Islet precursor cell (in vitro differentiated cells): ENCODE results near the gene EIF4B.
A peak's percentile ranks its signal among the peaks of the same experiment; 100 is the strongest.

Experiments
- DNase-seq: peaks from one replicate; pipeline ENCODE4 v3.0.0-alpha.2; 2018

The EIF4B gene

DNA sequence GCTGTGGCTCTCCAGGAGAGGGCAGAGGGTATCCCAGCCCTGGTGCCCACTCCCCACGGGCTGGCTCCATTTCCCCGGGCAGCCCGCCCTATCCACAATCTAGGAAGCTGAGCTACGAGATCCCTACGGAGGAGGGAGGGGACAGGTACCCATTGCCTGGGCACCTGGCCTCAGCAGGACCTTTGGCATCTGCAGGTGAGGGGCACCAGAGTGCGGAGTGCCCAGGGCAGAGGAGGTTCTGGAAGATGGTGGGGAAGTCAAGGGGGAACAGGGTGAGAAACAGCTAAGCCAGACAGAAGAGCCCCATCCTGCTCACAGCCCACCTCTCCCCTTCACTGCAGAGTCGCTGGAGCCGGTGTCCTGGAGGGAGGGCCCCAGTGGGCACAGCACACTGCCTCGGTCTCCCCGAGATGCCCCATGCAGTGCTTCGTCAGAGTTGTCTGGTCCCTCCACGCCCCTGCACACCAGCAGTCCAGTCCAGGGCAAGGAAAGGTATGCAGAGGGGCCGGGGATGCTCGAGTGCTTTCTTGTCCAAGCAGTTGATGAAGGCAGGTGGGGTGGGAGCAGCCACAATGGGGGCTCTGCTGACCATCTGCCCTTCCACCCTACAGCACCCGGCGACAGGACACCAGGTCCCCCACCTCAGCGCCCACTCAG, 53.9 kb downstream of the EIF4B start:
- DNase-seq, result no peak

DNA sequence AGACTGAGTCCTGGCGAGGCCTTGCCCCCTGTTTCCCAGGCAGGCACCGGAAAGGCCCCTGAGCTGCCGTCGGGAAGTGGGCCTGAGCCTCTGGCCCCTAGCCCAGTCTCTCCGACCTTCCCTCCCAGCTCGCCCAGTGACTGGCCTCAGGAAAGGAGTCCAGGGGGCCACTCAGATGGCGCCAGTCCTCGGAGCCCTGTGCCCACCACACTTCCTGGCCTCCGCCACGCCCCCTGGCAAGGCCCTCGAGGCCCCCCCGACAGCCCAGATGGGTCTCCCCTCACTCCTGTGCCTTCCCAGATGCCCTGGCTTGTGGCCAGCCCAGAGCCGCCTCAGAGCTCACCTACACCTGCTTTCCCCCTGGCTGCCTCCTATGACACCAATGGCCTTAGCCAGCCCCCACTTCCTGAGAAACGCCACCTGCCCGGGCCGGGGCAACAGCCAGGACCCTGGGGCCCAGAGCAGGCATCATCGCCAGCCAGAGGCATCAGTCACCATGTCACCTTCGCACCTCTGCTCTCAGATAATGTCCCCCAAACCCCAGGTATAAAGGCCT, 54.5 kb downstream of the EIF4B start:
- no peak for DNase-seq

DNA sequence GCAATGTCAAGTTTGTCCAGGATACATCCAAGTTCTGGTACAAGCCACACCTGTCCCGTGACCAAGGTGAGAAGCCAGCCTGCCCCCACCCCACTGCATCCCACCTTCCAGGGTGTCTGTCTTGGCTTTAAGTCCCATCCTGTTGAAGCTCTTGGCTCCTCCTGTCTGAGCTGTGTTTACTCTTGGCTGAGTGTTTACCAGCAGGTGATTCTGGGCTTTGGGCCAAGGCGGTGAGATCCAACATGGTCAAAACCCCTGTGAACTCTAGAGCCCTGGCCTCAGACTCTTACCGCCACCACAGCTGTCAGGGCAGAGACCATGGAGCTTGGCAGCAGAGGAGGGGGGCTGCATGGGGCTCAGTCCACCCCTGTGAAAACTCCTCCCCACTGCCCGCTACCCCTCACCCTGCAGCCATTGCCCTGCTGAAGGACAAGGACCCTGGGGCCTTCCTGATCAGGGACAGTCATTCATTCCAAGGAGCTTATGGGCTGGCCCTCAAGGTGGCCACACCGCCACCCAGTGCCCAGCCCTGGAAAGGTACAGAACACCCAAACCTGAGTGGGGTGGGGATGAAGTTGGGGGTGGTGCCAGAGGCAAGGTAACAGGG, 55.3 kb downstream of the EIF4B start:
- DNase-seq, result no peak

DNA sequence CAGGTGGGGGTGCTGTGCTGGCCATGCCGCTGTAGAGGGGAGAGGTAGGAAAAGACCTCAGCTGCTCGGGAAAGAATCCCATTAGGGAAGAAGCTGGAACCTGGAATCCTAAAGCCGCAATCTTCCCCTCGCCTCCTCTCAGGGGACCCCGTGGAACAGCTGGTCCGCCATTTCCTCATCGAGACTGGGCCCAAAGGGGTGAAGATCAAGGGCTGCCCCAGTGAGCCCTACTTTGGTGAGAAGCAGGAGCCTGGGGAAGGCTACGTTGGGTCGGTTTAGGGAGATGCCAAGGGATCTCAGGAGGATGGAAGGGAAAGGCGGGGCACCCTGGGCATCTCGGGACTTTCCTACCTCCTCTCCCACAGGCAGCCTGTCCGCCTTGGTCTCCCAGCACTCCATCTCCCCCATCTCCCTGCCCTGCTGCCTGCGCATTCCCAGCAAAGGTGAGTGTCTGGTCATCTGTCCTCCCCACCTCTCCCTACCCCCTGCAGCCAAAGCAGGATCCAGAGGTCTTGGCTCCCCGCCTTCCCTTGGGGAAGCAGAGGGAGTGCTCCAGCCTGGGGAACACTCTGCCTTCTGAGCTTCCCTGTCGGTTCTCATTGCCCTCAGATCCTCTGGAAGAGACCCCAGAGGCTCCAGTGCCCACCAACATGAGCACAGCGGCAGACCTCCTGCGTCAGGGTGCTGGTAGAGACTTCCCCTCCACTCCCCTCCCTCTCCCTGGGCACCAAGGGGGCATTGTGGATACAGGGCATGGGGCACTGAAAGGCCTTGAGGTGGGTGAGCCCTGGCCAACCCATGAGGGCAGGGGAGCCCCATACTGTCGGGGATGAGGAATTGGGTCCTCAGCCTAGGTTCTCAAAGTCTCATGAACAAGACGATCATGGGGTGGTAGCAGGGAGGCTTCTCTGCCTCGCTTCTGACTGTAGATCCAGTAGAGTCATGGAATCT, 56.0 kb downstream of the EIF4B start:
- DNase-seq, result no peak

DNA sequence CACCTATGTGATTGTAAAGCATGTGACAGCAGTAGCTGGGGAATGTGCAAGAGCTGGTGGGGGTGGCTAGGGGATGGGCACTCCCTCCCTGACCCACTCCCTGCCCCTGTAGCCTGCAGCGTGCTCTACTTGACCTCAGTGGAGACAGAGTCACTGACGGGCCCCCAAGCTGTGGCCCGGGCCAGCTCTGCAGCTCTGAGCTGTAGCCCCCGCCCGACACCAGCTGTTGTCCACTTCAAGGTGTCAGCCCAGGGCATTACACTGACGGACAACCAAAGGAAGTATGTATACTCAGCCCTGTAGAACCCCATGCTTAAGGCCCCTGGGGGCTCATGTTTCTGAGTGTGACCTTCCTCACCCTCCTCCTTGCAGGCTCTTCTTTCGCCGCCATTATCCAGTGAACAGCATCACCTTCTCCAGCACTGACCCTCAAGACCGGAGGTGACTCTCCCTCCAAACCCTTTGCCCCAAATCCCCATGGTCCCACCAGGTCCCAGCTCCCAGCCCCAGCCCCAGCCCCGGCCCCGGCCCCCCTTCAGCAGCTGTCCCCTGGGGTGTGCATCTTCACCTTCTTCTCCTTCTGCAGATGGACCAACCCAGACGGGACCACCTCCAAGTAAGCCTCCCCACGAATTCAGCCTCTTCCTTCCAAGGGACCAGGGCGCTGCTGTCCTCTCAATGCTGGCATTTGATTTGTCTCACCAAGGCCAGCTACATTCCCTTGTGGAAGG, 56.9 kb downstream of the EIF4B start:
- no peak for DNase-seq

DNA sequence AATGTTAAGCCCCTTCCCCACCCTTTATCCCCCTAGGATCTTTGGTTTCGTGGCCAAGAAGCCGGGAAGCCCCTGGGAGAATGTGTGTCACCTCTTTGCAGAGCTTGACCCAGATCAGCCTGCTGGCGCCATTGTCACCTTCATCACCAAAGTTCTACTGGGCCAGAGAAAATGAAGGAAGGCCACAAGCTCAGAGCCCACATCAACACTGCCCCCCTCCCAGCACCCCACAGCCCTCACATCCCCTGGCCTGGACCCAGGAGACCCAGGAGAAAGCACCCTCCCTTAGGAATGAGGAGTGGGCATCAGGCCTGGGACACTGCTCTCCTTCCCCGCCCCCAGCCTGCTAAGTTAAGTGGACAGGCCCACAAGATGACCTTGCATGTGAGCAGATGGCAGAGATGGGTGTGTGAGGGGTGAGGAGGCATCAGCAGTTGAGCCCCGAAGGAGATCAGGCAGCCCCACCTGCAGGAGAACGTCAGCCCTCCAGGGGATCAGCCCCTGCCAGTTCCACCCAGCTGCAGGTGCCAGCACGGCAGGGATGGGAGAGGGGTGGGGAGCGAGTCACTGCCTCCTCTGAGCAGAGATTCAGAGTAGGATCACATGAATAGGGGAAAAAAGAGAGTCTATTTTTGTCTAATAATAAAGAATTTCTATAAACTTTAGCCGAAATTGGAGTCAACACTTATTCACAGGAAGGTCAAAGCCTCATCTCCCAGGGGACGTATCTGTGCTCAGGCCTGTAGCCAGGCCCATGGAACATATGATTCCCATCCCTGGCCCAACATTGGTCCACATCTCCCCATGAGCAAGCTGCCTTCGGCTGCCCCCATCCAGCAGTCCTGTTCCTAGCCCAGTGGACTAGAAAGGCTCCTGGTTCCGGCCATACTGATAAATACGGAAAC, 57.7 kb downstream of the EIF4B start:
- DNase-seq, result peak; percentile 51

DNA sequence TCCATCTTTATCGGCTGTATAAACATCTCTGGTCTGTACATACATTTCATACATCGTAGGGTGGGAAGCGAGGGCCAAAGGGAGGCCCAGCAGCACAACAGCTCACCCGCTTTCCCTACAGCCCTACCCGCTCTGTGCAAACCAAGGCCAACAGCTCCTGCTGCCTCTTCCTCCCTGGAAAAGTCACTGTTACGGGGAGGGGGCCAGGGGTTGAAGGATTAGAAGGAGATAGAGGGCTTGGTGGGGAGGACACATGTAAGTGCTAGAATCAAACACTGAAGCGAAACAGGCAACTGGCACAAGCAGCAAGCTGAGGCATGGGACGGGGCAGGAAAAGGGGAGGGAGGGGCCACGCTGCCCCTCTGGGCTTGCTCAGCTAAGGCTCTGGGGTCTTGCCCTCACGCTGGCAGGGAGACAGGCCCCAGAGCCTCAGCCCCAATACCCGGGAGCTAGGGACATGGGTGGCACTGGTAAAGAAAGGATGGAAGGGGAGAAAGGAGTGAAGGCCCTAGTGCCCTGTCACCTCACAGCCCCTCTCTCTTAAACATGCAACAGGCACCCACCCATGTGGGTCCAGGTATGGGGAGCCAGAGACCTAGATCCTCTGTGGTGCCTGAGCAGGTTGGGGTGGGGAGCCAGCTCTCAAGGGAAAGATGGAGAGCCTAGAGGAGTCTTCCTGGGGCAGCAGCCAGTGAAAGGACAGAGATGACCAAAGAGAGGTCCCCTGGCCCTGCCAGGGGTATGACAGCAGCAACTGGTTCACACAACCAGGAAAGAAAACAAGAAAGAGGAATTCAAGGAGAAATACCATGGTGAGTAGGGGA, 58.6 kb downstream of the EIF4B start:
- DNase-seq, result peak; percentile 53

DNA sequence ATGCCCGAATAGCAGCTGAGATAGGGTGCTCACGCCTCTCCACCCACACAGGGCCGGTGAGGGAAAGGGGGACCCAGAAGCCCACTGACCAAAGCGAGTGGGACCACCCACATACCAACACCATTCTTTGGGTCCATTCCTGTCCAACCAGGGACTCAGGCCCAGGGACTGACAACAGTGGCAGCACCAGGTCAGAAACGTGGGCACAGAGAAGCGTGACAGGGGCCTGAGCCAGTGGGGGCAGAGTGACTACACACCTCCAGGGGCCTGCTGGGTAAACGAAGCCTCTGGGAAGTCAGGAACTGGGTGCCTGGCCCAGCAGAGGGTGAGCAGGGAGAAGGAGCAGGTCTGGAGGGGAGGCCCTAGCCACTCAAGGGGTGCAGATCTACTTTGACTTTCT, 59.2 kb downstream of the EIF4B start:
- DNase-seq, result peak; percentile 48

DNA sequence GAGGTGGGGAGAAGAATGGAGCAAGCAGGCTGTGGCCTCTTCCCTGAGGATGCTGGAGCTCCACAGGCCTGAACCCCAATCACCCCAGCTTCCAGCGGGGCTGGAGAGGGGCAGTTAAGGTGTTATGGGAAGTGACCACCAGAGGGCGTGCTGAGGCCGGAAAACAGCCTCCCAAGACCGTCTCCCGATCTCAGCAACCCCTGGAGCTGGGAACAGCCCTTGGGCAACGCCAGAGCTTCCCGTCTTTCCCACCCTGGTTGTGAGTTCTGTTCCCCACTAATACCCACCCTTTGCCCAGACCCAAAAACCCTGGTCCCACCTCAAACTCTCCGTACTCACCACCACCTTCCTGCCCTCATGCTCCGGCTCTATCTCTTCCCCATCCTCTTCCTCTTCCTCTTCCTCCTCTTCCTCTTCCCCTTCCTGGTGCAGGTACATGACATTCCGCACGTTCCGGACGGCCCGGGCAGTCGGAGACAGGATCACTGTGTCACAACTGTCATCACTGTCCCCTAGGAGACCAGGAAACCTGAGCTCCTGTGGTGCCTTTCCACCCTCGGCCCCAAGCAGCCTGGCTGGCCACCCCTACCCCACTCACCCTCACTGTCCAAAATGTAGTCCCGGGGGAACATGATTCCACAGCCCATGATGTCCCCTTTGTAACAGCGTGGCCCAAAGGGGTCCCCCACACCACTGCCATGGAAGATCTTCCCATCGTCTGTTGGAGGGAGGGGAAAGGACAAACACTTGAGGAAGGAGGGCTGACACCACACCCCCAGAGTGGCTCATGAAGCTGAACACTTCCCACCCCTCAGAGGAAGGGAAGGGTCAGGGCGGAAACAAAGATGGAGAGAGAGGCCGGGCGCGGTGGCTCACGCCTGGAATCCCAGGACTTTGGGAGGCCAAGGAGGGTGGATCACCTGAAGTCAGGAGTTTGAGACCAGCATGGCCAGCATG, 60.0 kb downstream of the EIF4B start:
- peak; percentile 85 for DNase-seq

DNA sequence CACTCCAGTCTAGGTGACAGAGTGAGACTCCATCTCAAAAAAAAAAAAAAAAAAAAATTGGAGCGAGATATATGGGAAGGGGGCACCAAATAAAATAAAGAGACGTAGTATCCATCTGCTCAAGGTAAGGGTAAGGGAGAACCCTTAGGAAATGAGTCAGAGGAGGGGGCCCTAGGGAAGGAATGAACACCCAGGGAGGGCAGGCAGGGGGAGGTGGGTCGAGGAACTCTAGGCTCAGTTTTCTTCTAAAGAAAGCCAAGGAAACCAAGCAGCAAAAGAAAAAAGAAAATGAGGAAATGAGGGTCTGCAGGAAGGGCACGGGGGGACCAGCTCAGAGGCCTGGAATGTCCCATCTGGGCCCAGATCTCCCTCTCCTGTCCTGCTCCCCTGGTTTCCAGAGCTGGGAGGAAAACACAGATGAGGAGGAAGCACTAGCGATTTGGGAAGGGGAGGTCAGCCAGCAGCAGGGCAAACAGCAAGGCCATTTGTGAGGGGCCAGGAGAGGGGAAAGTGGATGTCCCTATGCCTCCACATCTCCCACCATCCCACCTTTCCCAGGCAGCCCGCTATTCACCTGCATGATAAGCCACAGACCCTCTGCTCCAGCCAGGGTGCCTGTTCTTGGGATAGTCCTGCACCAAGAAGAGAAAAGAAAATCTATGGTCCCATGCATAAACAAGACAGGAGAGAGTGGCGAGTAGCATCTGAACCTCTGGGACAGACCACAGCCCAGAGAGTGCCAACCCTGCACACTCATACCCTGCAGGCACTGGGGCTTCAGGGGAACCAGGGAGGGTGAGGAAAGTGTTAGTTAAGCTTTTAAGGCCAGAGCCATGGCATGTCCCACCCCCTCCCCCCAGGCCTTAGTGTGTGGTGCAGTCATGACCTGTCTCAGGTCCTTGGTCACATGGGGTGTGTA, 61.1 kb downstream of the EIF4B start:
- no peak for DNase-seq

DNA sequence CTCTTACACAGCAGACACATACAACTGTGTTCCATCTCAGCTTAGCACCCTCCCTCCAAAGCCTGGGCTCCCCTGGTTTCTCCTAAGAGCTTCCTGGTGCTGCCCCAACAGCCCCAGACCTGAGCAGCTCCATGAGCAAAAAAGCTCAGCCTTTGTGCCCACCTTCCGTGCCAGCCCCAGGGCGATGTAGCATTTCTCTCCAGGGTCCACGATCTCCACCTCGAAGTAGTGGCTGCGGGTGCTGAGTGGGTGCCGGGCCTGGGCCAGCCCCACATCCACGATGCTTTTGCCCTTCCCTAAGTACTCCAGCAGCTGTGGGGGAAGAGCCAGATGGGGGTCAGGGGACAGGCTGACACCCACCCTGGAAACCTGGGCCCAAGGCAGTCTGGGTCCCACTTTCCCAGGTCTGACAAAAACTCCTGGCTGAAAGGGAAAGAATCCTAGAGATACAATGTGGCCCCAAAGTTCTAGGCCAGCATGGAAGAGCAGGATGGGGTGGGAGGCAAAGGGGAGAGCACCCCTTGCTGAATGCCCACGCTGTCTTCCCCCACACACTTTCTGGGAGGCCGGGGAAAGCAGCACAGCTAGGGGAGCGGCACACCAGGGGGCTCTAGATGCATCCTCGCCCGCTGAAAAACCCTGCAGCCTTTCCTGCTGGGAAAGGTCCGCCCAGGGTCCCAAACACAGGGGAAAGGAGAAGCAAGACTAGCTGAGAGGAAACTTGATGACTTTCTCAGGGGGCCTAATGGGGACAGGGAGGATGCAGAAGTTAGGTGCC, 61.9 kb downstream of the EIF4B start:
- peak; percentile 51 for DNase-seq

DNA sequence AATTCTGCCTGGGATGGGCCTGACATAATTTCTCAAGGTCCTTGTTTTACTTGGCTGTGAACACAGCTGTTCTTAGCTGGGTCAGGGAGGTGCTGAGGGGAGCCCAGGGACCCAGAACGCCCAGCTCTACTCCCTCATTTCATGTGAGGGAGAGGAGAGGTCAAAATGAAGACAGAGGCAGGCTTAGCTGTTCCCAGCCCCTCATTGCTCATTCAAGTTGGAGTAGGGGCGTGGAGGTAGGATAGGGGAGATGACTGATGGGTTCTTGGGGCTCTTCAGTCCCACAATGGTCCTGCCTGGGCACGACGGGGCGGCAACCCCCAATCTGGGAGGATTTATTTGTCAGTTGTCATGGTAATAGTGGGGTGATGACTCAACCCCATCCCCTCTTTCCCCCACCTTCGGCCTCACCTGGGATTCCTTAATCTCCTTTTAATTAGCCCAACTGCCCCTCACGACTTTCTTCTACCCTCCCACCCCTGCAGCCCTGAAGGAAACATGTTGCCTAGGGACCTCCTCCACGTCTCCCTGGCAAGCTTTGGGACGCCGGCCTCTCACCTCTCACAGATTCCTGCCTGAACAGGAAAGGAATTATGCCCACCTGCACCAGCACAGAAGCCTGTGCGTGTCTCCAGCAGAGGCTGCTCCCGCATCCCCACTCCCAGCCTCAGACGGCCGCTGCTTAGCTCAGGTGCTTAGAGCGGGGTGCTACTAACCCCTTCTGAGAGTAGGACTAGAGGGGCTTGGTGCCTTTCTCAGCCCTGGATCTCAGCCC, 62.7 kb downstream of the EIF4B start:
- peak; percentile 55 for DNase-seq

DNA sequence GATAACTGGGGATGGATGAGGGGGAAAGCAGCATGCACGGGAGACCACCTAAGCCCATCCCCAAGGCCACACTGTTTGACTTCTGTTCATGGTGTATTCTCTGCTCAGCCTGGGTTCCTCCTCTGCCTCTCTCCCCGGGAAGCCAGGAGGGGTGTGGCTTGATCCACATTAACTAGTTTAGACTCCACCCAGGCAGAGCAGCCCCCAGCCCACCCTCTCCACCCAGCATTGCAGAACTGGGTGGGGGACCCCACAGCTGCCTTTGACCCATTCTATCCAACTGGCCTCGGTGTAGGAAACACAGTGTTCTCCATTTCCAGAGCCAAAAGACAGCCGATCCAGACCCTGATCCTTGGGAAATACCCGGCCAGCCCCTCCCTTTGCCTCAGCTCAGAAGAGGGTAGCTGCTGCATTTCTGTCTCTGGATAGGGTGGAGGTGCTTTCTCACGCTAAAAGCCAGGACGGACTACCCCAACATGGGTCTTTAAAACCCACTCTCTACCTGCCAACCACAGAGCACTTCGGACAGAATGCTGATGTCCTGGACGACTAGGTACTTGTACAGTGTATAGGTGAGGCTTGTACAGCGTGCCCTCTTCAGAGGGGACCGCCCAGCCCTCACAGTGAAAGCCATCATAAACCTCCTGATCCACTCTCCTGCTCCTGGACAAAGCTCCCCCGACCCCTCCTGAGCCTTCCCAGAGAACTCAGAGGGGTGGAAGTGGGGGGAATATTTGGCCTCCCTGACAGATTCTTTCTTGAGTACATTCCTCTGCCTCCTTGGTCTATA, 63.6 kb downstream of the EIF4B start:
- DNase-seq, result peak; percentile 52

DNA sequence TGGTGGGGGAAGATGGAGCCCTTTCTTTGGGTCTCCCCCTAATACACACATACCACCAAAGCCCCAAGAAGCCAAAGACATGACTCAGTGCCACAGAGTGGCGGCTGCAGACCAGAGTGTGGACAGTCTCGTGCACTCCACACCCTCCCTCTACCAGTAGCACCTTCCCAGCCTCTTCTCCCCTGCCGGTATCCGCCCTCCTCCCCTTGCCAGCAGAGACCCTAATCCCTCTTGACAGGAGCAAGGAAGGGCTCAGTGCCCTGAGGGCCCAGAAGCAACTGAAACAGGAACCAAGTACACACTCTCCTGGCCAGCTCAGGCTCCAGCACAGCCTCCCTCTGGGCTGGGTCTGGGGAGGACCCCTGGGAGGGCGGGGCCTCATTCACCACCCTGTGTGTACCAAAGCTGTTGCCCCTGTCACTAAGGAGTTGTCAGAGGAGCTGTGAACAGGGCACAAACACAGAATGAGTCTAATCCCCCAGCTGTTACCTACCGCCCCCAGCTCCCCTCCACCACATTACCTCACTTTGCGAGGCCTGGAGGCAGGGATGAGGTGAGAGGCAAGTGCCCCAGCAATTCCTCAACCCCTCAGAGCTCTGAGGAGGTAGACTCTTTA, 64.7 kb downstream of the EIF4B start:
- DNase-seq, result peak; percentile 74
